SK-N-SH treated with all-trans-retinoic acid at 6 μM for 48 hours (cell line): ENCODE data around the gene PPP1R26.
"Not testable (repeated sequence)": the region's sequence is repeated elsewhere in the genome, so short reads cannot be mapped to it uniquely, and the experiment has no call there.

Experiments used
- ATAC-seq: fragments of 200-7000 bp; cut with Tn5 transposase; 3 replicates; pipeline ENCODE4 v1.9.1; 2020; ENCODE audit warnings: mild to moderate bottlenecking, moderate library complexity
- ARNTL ChIP-seq: fragments of 450-650 bp; formaldehyde crosslinking; IDR thresholded peaks from 2 replicates; pipeline ENCODE4 v1.5.0; 2020; ENCODE audit warnings: low read depth, mild to moderate bottlenecking, moderate library complexity, borderline replicate concordance
- BACH2 ChIP-seq: fragments of 250-450 bp; sonication (Bioruptor Pico); IDR thresholded peaks from 2 replicates; pipeline ENCODE4 v1.9.0; 2021; ENCODE audit warnings: mild to moderate bottlenecking, borderline replicate concordance
- CREB5 ChIP-seq: fragments of 250-450 bp; sonication (Bioruptor Pico); IDR thresholded peaks from 2 replicates; pipeline ENCODE4 v1.5.1; 2020; ENCODE audit warnings: low read depth, mild to moderate bottlenecking, moderate library complexity
- CSDC2 ChIP-seq: fragments of 250-450 bp; sonication (Bioruptor Pico); IDR thresholded peaks from 2 replicates; pipeline ENCODE4 v1.5.0; 2020; ENCODE audit warnings: mild to moderate bottlenecking, moderate library complexity
- ESRRG ChIP-seq: fragments of 250-450 bp; sonication (Bioruptor Pico); IDR thresholded peaks from 2 replicates; pipeline ENCODE4 v1.6.1; 2021; ENCODE audit warnings: mild to moderate bottlenecking
- GLIS3 ChIP-seq: fragments of 250-450 bp; sonication (Bioruptor Pico); IDR thresholded peaks from 2 replicates; pipeline ENCODE4 v1.5.0; 2020; ENCODE audit warnings: mild to moderate bottlenecking, moderate library complexity
- ISL1 ChIP-seq: fragments of 250-450 bp; sonication (Bioruptor Pico); IDR thresholded peaks from 2 replicates; pipeline ENCODE4 v2.1.2; 2022; ENCODE audit warnings: mild to moderate bottlenecking, moderate library complexity
- OSR1 ChIP-seq: fragments of 250-450 bp; sonication (Bioruptor Pico); IDR thresholded peaks from 2 replicates; pipeline ENCODE4 v1.8.0; 2022; ENCODE audit warnings: moderate library complexity, mild to moderate bottlenecking, inconsistent platforms
- POU6F1 ChIP-seq: fragments of 250-450 bp; sonication (Bioruptor Pico); IDR thresholded peaks from 2 replicates; pipeline ENCODE4 v1.8.0; 2021; ENCODE audit warnings: low read depth, mild to moderate bottlenecking, moderate library complexity, borderline replicate concordance
- PPARA ChIP-seq: fragments of 250-450 bp; sonication (Bioruptor Pico); IDR thresholded peaks from 2 replicates; pipeline ENCODE4 v1.5.0; 2020; ENCODE audit warnings: mild to moderate bottlenecking, borderline replicate concordance
- RARB ChIP-seq: fragments of 250-450 bp; sonication (Bioruptor Pico); IDR thresholded peaks from 2 replicates; pipeline ENCODE4 v1.8.0; 2021; ENCODE audit warnings: mild to moderate bottlenecking, moderate library complexity
- SNAI2 ChIP-seq: fragments of 250-450 bp; sonication (Bioruptor Pico); IDR thresholded peaks from 2 replicates; pipeline ENCODE4 v1.5.0; 2020; ENCODE audit warnings: mild to moderate bottlenecking, moderate library complexity
- TCF4 ChIP-seq: fragments of 250-450 bp; sonication (Bioruptor Pico); IDR thresholded peaks from 2 replicates; pipeline ENCODE4 v1.8.0; 2021; ENCODE audit warnings: mild to moderate bottlenecking, moderate library complexity, borderline replicate concordance
- TOX ChIP-seq: fragments of 250-450 bp; sonication (Bioruptor Pico); IDR thresholded peaks from 2 replicates; pipeline ENCODE4 v1.8.0; 2021; ENCODE audit warnings: mild to moderate bottlenecking, moderate library complexity, borderline replicate concordance
- TSHZ2 ChIP-seq: fragments of 250-450 bp; sonication (Bioruptor Pico); IDR thresholded peaks from 2 replicates; pipeline ENCODE4 v1.5.0; 2020; ENCODE audit warnings: mild to moderate bottlenecking, moderate library complexity
- ZC3H10 ChIP-seq: fragments of 250-450 bp; sonication (Bioruptor Pico); IDR thresholded peaks from 2 replicates; pipeline ENCODE4 v1.5.1; 2021; ENCODE audit warnings: mild to moderate bottlenecking, moderate library complexity
- ZFP3 ChIP-seq: fragments of 250-450 bp; sonication (Bioruptor Pico); IDR thresholded peaks from 2 replicates; pipeline ENCODE4 v1.5.0; 2020; ENCODE audit warnings: mild to moderate bottlenecking, moderate library complexity
- ZFP30 ChIP-seq: fragments of 450-650 bp; formaldehyde crosslinking; IDR thresholded peaks from 2 replicates; pipeline ENCODE4 v1.5.0; 2022; ENCODE audit warnings: mild to moderate bottlenecking, moderate library complexity
- ZNF565 ChIP-seq: fragments of 450-650 bp; formaldehyde crosslinking; conservative IDR thresholded peaks from 2 replicates; pipeline ENCODE4 v1.5.0; 2020; ENCODE audit warnings: low read depth, mild to moderate bottlenecking, moderate library complexity
- ZNF70 ChIP-seq: fragments of 450-650 bp; formaldehyde crosslinking; IDR thresholded peaks from 2 replicates; pipeline ENCODE4 v1.5.0; 2020; ENCODE audit warnings: mild to moderate bottlenecking, moderate library complexity
- ZNF8 ChIP-seq: fragments of 450-650 bp; formaldehyde crosslinking; IDR thresholded peaks from 2 replicates; pipeline ENCODE4 v1.5.0; 2020; ENCODE audit warnings: mild to moderate bottlenecking, moderate library complexity

Gene PPP1R26

GRCh38 chr9:135443797-135444425 is 35.7 kb upstream of the PPP1R26 start:
- no peak for ATAC-seq
- TF ChIP-seq ZNF565 = no peak
- no peak for TF ChIP-seq BACH2 (CRISPR knock-in tag)
- no peak for TF ChIP-seq CSDC2 (CRISPR knock-in tag)
- TF ChIP-seq ZFP3 = no peak
- no peak for TF ChIP-seq CREB5 (CRISPR knock-in tag)
- TF ChIP-seq ZFP30 (CRISPR knock-in tag) = no peak
- no peak for TF ChIP-seq OSR1 (CRISPR knock-in tag)
- no peak for TF ChIP-seq ESRRG (CRISPR knock-in tag)
- TF ChIP-seq ZNF8 (CRISPR knock-in tag) = no peak
- no peak for TF ChIP-seq POU6F1 (CRISPR knock-in tag)
- TF ChIP-seq TCF4 (CRISPR knock-in tag) = no peak
- no peak for TF ChIP-seq ISL1 (CRISPR knock-in tag)

- no peak for ATAC-seq
- no peak for TF ChIP-seq SNAI2
Measured at GRCh38 chr9:135447126-135447525, 32.5 kb upstream of the PPP1R26 start.

GRCh38 chr9:135448663-135449100 is 30.9 kb upstream of the PPP1R26 start:
- TF ChIP-seq TCF4 (CRISPR knock-in tag) = no peak
- TF ChIP-seq TSHZ2 (CRISPR knock-in tag) = no peak
- no peak for TF ChIP-seq ZFP3
- TF ChIP-seq ISL1 (CRISPR knock-in tag) = no peak
- no peak for TF ChIP-seq ZC3H10
- no peak for TF ChIP-seq GLIS3 (CRISPR knock-in tag)
- no peak for TF ChIP-seq ZNF8 (CRISPR knock-in tag)
- no peak for TF ChIP-seq PPARA (CRISPR knock-in tag)
- no peak for TF ChIP-seq RARB (CRISPR knock-in tag)
- no peak for TF ChIP-seq ZNF565
- no peak for TF ChIP-seq CSDC2 (CRISPR knock-in tag)
- no peak for TF ChIP-seq SNAI2
- TF ChIP-seq ZNF70 (CRISPR knock-in tag) = no peak
- no peak for TF ChIP-seq OSR1 (CRISPR knock-in tag)
- TF ChIP-seq ESRRG (CRISPR knock-in tag) = no peak
- TF ChIP-seq TOX (CRISPR knock-in tag) = no peak
- no peak for TF ChIP-seq ARNTL (CRISPR knock-in tag)
- TF ChIP-seq ZFP30 (CRISPR knock-in tag) = no peak
- TF ChIP-seq CREB5 (CRISPR knock-in tag) = no peak
- no peak; the same call in 2 of the 3 replicates for ATAC-seq

- not testable (repeated sequence) for ATAC-seq
Measured at GRCh38 chr9:135449532-135449931, 30.1 kb upstream of the PPP1R26 start.
